PC-9 (cell line): Measurements from ENCODE around the gene NMRAL1.

Source experiments
- EZH2 ChIP-seq: fragments of 200-600 bp; sonication (generic); IDR thresholded peaks from 2 replicates; pipeline ENCODE4 v1.8.0; 2017; ENCODE audit warnings: antibody characterized with exemption, low read depth
- TF ChIP-seq, protein P1 (sequence below): fragments of 200-600 bp; sonication (generic); conservative IDR thresholded peaks from 2 replicates; pipeline ENCODE4 v1.6.1; 2017; ENCODE audit warnings: mixed run types, antibody characterized with exemption, mild to moderate bottlenecking, moderate library complexity

DNA sequence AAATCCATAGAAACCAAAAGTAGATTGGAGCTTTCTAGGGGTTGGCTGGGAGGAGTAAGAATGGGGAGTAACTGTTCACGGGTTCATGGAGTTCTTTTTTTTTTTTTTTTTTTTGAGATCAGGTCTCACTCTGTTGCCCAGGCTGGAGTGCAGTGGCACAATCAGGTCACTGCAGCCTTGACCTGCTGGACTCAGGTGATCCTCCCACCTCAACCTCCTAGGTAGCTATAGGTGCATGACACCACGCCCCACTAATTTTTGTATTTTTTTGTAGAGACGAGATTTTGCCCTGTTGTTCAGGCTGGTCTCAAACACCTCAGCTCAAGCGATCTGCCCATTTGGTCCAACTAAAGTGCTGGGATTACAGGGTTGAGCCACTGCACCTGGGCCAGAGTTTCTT, 1.5 kb downstream of the NMRAL1 start:
- no peak for TF ChIP-seq EZH2
- TF ChIP-seq, protein P1, sequence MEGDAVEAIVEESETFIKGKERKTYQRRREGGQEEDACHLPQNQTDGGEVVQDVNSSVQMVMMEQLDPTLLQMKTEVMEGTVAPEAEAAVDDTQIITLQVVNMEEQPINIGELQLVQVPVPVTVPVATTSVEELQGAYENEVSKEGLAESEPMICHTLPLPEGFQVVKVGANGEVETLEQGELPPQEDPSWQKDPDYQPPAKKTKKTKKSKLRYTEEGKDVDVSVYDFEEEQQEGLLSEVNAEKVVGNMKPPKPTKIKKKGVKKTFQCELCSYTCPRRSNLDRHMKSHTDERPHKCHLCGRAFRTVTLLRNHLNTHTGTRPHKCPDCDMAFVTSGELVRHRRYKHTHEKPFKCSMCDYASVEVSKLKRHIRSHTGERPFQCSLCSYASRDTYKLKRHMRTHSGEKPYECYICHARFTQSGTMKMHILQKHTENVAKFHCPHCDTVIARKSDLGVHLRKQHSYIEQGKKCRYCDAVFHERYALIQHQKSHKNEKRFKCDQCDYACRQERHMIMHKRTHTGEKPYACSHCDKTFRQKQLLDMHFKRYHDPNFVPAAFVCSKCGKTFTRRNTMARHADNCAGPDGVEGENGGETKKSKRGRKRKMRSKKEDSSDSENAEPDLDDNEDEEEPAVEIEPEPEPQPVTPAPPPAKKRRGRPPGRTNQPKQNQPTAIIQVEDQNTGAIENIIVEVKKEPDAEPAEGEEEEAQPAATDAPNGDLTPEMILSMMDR, result no peak
